Natural killer cell (primary cell): Measurements from ENCODE around the gene LPIN3. TPM values are rescaled to one million over a fixed set of nuclear protein-coding genes. Genes with fewer than 3 reads are reported as not detected.

ENCODE experiments used
- ATAC-seq, 3 donors: fragments of 150-1000 bp in 2 of 3; fragments of 200-7000 bp in 1 of 3; cut with Tn5 transposase; 1 replicate in 1 of 3; 2 replicates in 2 of 3; pipeline ENCODE4 v1.10.0; 2021; ENCODE audit warnings: mild to moderate bottlenecking in 2 of 3, moderate library complexity in 2 of 3
- DNase-seq, 2 donors: peaks; one replicate each; pipeline versions ENCODE4 v3.0.0 to v3.0.0-alpha.2; 2013 to 2021; ENCODE audit warnings: mixed read lengths in 1 of 2
- H3K27ac ChIP-seq: one replicate; pipeline ENCODE4 v1.5.1; 2013; ENCODE audit warnings: mild to moderate bottlenecking, low read length
- H3K27me3 ChIP-seq: one replicate; pipeline ENCODE4 v1.6.1; 2013; ENCODE audit warnings: low read length; ENCODE audit not compliant: control insufficient read depth, insufficient read depth
- H3K36me3 ChIP-seq: one replicate; pipeline ENCODE4 v1.6.1; 2013; ENCODE audit warnings: low read length; ENCODE audit not compliant: control insufficient read depth, insufficient read depth
- H3K4me1 ChIP-seq: one replicate; pipeline ENCODE4 v1.6.1; 2013; ENCODE audit warnings: low read length; ENCODE audit not compliant: control insufficient read depth, insufficient read depth
- H3K4me3 ChIP-seq: one replicate; pipeline ENCODE4 v1.5.1; 2013; ENCODE audit warnings: low read length
- H3K9me3 ChIP-seq: one replicate; pipeline ENCODE4 v1.6.1; 2013; ENCODE audit warnings: low read length; ENCODE audit not compliant: control insufficient read depth, insufficient read depth
- H3K27ac Mint-ChIP-seq, 2 donors: one replicate each; pipeline ENCODE4 v1.8.0; 2022; ENCODE audit warnings: mild to moderate bottlenecking in 2 of 2, mixed read lengths in 2 of 2, moderate library complexity in 1 of 2
- H3K27me3 Mint-ChIP-seq, 2 donors: one replicate each; pipeline ENCODE4 v1.8.0; 2022; ENCODE audit warnings: low read depth in 2 of 2, mixed read lengths in 2 of 2
- H3K36me3 Mint-ChIP-seq: one replicate; pipeline ENCODE4 v1.8.0; 2022; ENCODE audit warnings: mixed read lengths
- H3K4me1 Mint-ChIP-seq, 2 donors: one replicate each; pipeline ENCODE4 v1.8.0; 2022; ENCODE audit warnings: mixed read lengths in 2 of 2
- H3K4me3 Mint-ChIP-seq: one replicate; pipeline ENCODE4 v1.8.0; 2022; ENCODE audit warnings: mild to moderate bottlenecking, moderate library complexity, mixed read lengths
- H3K9me3 Mint-ChIP-seq, 2 donors: one replicate each; pipeline ENCODE4 v1.8.0; 2022; ENCODE audit warnings: mixed read lengths in 2 of 2
- CTCF ChIP-seq: fragments of 200-600 bp; IDR thresholded peaks from one replicate; pipeline ENCODE4 v1.8.0; 2022; ENCODE audit warnings: antibody characterized with exemption
- WGBS: methylation state at CpG from one replicate; pipeline ENCODE4 v1.1.7; 2013; ENCODE audit warnings: missing lambda C conversion rate; ENCODE audit not compliant: insufficient coverage; 5-methylcytosine and 5-hydroxymethylcytosine counted together
- intact Hi-C: fragments of 100-400 bp; cut with micrococcal nuclease; formaldehyde crosslinking; loops from one replicate; pipeline ENCODE4 v1.14.2; 2022
- total RNA-seq, 4 donors: library from RNA; stranded (reverse); fragments of 120-200 nt in 1 of 4; gene quantifications; one replicate each; pipeline versions ENCODE4 v1.2.3 to v1.2.4, GENCODE V29; 2013 to 2022

Gene LPIN3
- total RNA-seq, 3 donors from 2014 or later (not counting 1 experiment from before 2014, with no cell fraction given): 0.07 to 0.28 TPM; not detected in 1

- ATAC-seq (no peak), DNase-seq (no peak)
- H3K9me3 Mint-ChIP-seq: no peaks in the 10 kb centered on the region
- H3K27me3 ChIP-seq: no peaks in the 10 kb centered on the region
- no peak overlapping the region for H3K27ac Mint-ChIP-seq
- H3K36me3 Mint-ChIP-seq: no peaks in the 10 kb centered on the region
- intact Hi-C loops: no loop called here
- WGBS: 92% methylated on average over 5 of the region's 5 CpGs
- H3K27ac ChIP-seq: no peak overlapping the region
- no peak for TF ChIP-seq CTCF
- no peaks in the 10 kb centered on the region for H3K9me3 ChIP-seq
- no peaks in the 10 kb centered on the region for H3K27me3 Mint-ChIP-seq
- peaks cover 12% of the 10 kb centered on the region for H3K4me1 ChIP-seq
- H3K4me3 ChIP-seq: no peak overlapping the region
- H3K36me3 ChIP-seq: no peaks in the 10 kb centered on the region
- H3K4me1 Mint-ChIP-seq: peaks cover 12 to 24% of the 10 kb centered on the region in 2 donors
- no peak overlapping the region for H3K4me3 Mint-ChIP-seq
These were observed 13.4 kb upstream of the LPIN3 start for GRCh38 chr20:41327178-41327577.

- Histone ChIP-seq H3K27ac (no peak overlapping the region), H3K27me3 (no peaks in the 10 kb centered on the region), H3K9me3 (no peaks in the 10 kb centered on the region), H3K36me3 (no peaks in the 10 kb centered on the region), H3K4me1 (peaks cover 12% of the 10 kb centered on the region), H3K4me3 (no peak overlapping the region)
- DNase-seq: peak; percentile 50 to 72
- Mint-ChIP-seq H3K27me3 (no peaks in the 10 kb centered on the region), H3K9me3 (no peaks in the 10 kb centered on the region), H3K4me3 (no peak overlapping the region), H3K36me3 (no peaks in the 10 kb centered on the region), H3K4me1 (peaks cover 12 to 24% of the 10 kb centered on the region in 2 donors), H3K27ac (peak overlapping the region in 1 of 2 donors; percentile 76)
- TF ChIP-seq CTCF: no peak
- intact Hi-C loops: no loop called here
- peak; percentile 93 to 100 (median 99) for ATAC-seq
- WGBS: 28% methylated on average over 11 of the region's 14 CpGs
These were observed 10.9 kb upstream of the LPIN3 start for GRCh38 chr20:41329435-41330342.

GRCh38 chr20:41330343-41330720 is 10.3 kb upstream of the LPIN3 start:
- H3K27me3 ChIP-seq: no peaks in the 10 kb centered on the region
- no peak overlapping the region for H3K27ac ChIP-seq
- no peak for ATAC-seq
- Mint-ChIP-seq H3K36me3 (no peaks in the 10 kb centered on the region), H3K4me1 (peaks cover 12 to 24% of the 10 kb centered on the region in 2 donors), H3K27ac (no peak overlapping the region), H3K4me3 (no peak overlapping the region), H3K27me3 (peaks cover under 1 to 3% of the 10 kb centered on the region in 2 donors), H3K9me3 (no peaks in the 10 kb centered on the region)
- H3K9me3 ChIP-seq: no peaks in the 10 kb centered on the region
- H3K4me3 ChIP-seq: no peak overlapping the region
- intact Hi-C loops: no loop called here
- DNase-seq: no peak
- 89% methylated on average over 5 of the region's 5 CpGs for WGBS
- H3K36me3 ChIP-seq: no peaks in the 10 kb centered on the region
- peaks cover 12% of the 10 kb centered on the region for H3K4me1 ChIP-seq
- TF ChIP-seq CTCF: no peak
